Trophoblast cell (in vitro differentiated cells and primary cell): ENCODE results near the gene NR4A2.

Experiments used
- DNase-seq, 2 donors: peaks; one replicate each; pipeline ENCODE4 v3.0.0-alpha.2; 2016
- H2AFZ ChIP-seq: 2 replicates; pipeline ENCODE4 v1.6.1; 2013; ENCODE audit warnings: low read length, moderate library complexity, mild to moderate bottlenecking; ENCODE audit not compliant: insufficient read depth, poor library complexity
- H2AK5ac ChIP-seq: 2 replicates; pipeline ENCODE4 v1.6.1; 2013; ENCODE audit warnings: mild to moderate bottlenecking, low read length
- H2BK120ac ChIP-seq: 2 replicates; pipeline ENCODE4 v1.6.1; 2013; ENCODE audit warnings: low read length, mild to moderate bottlenecking, moderate library complexity; ENCODE audit not compliant: insufficient read depth, poor library complexity
- H2BK12ac ChIP-seq: 2 replicates; pipeline ENCODE4 v1.6.1; 2013; ENCODE audit warnings: mild to moderate bottlenecking, low read length, moderate library complexity
- H2BK5ac ChIP-seq: 2 replicates; pipeline ENCODE4 v1.6.1; 2013; ENCODE audit warnings: low read length, low read depth, moderate library complexity, mild to moderate bottlenecking; ENCODE audit not compliant: poor library complexity
- H3K14ac ChIP-seq: 2 replicates; pipeline ENCODE4 v1.6.1; 2013; ENCODE audit warnings: mild to moderate bottlenecking, low read length
- H3K18ac ChIP-seq: 2 replicates; pipeline ENCODE4 v1.6.1; 2013; ENCODE audit warnings: mild to moderate bottlenecking, low read length
- H3K23ac ChIP-seq: 2 replicates; pipeline ENCODE4 v1.6.1; 2013; ENCODE audit warnings: low read length
- H3K27ac ChIP-seq: 2 replicates; pipeline ENCODE4 v1.5.1; 2013; ENCODE audit warnings: low read depth, mild to moderate bottlenecking, inconsistent platforms, low read length, moderate library complexity
- H3K27me3 ChIP-seq: 2 replicates; pipeline ENCODE4 v1.6.1; 2013; ENCODE audit warnings: inconsistent platforms, mild to moderate bottlenecking, low read length, moderate library complexity; ENCODE audit not compliant: insufficient read depth
- H3K36me3 ChIP-seq, 2 experiments: 1 replicate in 1 of 2; 2 replicates in 1 of 2; pipeline ENCODE4 v1.6.1; 2013; ENCODE audit warnings: low read length in 2 of 2, mild to moderate bottlenecking in 2 of 2, moderate library complexity in 1 of 2; ENCODE audit not compliant: insufficient read depth in 2 of 2, control insufficient read depth in 1 of 2
- H3K4ac ChIP-seq: 2 replicates; pipeline ENCODE4 v1.6.1; 2013; ENCODE audit warnings: low read depth, mild to moderate bottlenecking, low read length, moderate library complexity
- H3K4me1 ChIP-seq, 2 experiments: 1 replicate in 1 of 2; 2 replicates in 1 of 2; pipeline ENCODE4 v1.6.1; 2013; ENCODE audit warnings: low read length in 2 of 2, mild to moderate bottlenecking in 2 of 2, moderate library complexity in 1 of 2; ENCODE audit not compliant: insufficient read depth in 2 of 2, control insufficient read depth in 1 of 2
- H3K4me2 ChIP-seq: 2 replicates; pipeline ENCODE4 v1.6.1; 2013; ENCODE audit warnings: inconsistent platforms, mild to moderate bottlenecking, low read length, moderate library complexity
- H3K4me3 ChIP-seq: 2 replicates; pipeline ENCODE4 v1.5.1; 2013; ENCODE audit warnings: mild to moderate bottlenecking, low read depth, low read length, inconsistent platforms
- H3K79me1 ChIP-seq: one replicate; pipeline ENCODE4 v1.6.1; 2013; ENCODE audit warnings: low read length
- H3K79me2 ChIP-seq: 2 replicates; pipeline ENCODE4 v1.6.1; 2013; ENCODE audit warnings: low read length, mild to moderate bottlenecking; ENCODE audit not compliant: control insufficient read depth, insufficient read depth, poor library complexity
- H3K9ac ChIP-seq: 2 replicates; pipeline ENCODE4 v1.6.1; 2013; ENCODE audit warnings: mild to moderate bottlenecking, low read length
- H3K9me3 ChIP-seq: 2 replicates; pipeline ENCODE4 v1.6.1; 2013; ENCODE audit warnings: low read depth, mild to moderate bottlenecking, control low read depth, inconsistent platforms, low read length; ENCODE audit not compliant: insufficient read depth
- H4K12ac ChIP-seq: 2 replicates; pipeline ENCODE4 v1.6.1; 2013; ENCODE audit warnings: low read depth, mild to moderate bottlenecking, low read length, moderate library complexity
- H4K8ac ChIP-seq: 2 replicates; pipeline ENCODE4 v1.6.1; 2013; ENCODE audit warnings: low read depth, mild to moderate bottlenecking, low read length, moderate library complexity
- H4K91ac ChIP-seq: one replicate; pipeline ENCODE4 v1.6.1; 2013; ENCODE audit warnings: low read depth, mild to moderate bottlenecking, low read length, moderate library complexity
- WGBS: extraction: QIAGEN DNeasy Blood & Tissue Kit; methylation state at CpG from one replicate; pipeline ENCODE4 v1.1.7; 2013; ENCODE audit warnings: missing lambda C conversion rate; ENCODE audit not compliant: insufficient read length, insufficient coverage; ENCODE audit errors: extremely low coverage; 5-methylcytosine and 5-hydroxymethylcytosine counted together

NR4A2 gene

GRCh38 chr2:156325688-156326525 is 6.6 kb downstream of the NR4A2 start:
- Histone ChIP-seq H2BK5ac (no peak overlapping the region), H4K91ac (no peak overlapping the region), H3K14ac (no peak overlapping the region), H3K9ac (no peak overlapping the region), H2AFZ (no peak overlapping the region), H3K4me1 (peaks cover 3 to 16% of the 10 kb centered on the region in 2 experiments), H3K4ac (no peak overlapping the region), H3K27ac (no peak overlapping the region), H2AK5ac (no peak overlapping the region), H3K4me3 (no peak overlapping the region), H4K8ac (no peak overlapping the region), H3K9me3 (peaks cover 15% of the 10 kb centered on the region), H3K27me3 (peaks cover 89% of the 10 kb centered on the region), H3K18ac (no peak overlapping the region), H3K79me2 (no peaks in the 10 kb centered on the region), H3K4me2 (no peak overlapping the region), H3K23ac (peak overlapping the region; percentile 27), H3K79me1 (no peaks in the 10 kb centered on the region), H2BK12ac (no peak overlapping the region), H2BK120ac (no peak overlapping the region), H4K12ac (no peak overlapping the region), H3K36me3 (no peaks in the 10 kb centered on the region)
- no CpG with 5 or more reads among the region's 12 CpGs for WGBS
- DNase-seq = no peak

GRCh38 chr2:156323754-156324153 is 8.8 kb downstream of the NR4A2 start:
- no peak overlapping the region for H2BK12ac ChIP-seq
- H3K14ac ChIP-seq = no peak overlapping the region
- no peak overlapping the region for H3K18ac ChIP-seq
- no peak overlapping the region for H3K27ac ChIP-seq
- H3K4me3 ChIP-seq = no peak overlapping the region
- H2AFZ ChIP-seq = no peak overlapping the region
- H4K12ac ChIP-seq = no peak overlapping the region
- H4K91ac ChIP-seq = no peak overlapping the region
- H3K4me1 ChIP-seq = peaks cover 10 to 18% of the 10 kb centered on the region in 2 experiments
- no peak overlapping the region for H2BK5ac ChIP-seq
- no peaks in the 10 kb centered on the region for H3K79me2 ChIP-seq
- H3K9me3 ChIP-seq = peaks cover 5% of the 10 kb centered on the region
- H2BK120ac ChIP-seq = no peak overlapping the region
- H4K8ac ChIP-seq = no peak overlapping the region
- H3K9ac ChIP-seq = no peak overlapping the region
- H3K36me3 ChIP-seq = no peaks in the 10 kb centered on the region
- H3K4ac ChIP-seq = no peak overlapping the region
- DNase-seq = no peak
- H3K79me1 ChIP-seq = no peaks in the 10 kb centered on the region
- no peak overlapping the region for H3K4me2 ChIP-seq
- no peak overlapping the region for H2AK5ac ChIP-seq
- peaks cover 74% of the 10 kb centered on the region for H3K27me3 ChIP-seq
- WGBS = no CpG with 5 or more reads among the region's 2 CpGs
- H3K23ac ChIP-seq = no peak overlapping the region

GRCh38 chr2:156322686-156323231 is 9.8 kb downstream of the NR4A2 start:
- no peaks in the 10 kb centered on the region for H3K79me1 ChIP-seq
- no peak overlapping the region for H2BK120ac ChIP-seq
- H2AFZ ChIP-seq = no peak overlapping the region
- H3K4ac ChIP-seq = no peak overlapping the region
- H4K8ac ChIP-seq = no peak overlapping the region
- H2BK12ac ChIP-seq = no peak overlapping the region
- H3K4me2 ChIP-seq = peak overlapping the region; percentile 71
- no peak overlapping the region for H3K23ac ChIP-seq
- peak overlapping the region; percentile 56 for H3K4me3 ChIP-seq
- H2AK5ac ChIP-seq = no peak overlapping the region
- no peak overlapping the region for H3K14ac ChIP-seq
- H4K91ac ChIP-seq = no peak overlapping the region
- H3K27ac ChIP-seq = no peak overlapping the region
- peaks cover 64% of the 10 kb centered on the region for H3K27me3 ChIP-seq
- no peak overlapping the region for H2BK5ac ChIP-seq
- H3K4me1 ChIP-seq = peaks cover 10 to 18% of the 10 kb centered on the region in 2 experiments
- H3K9ac ChIP-seq = no peak overlapping the region
- DNase-seq = no peak
- H3K79me2 ChIP-seq = no peaks in the 10 kb centered on the region
- no CpG with 5 or more reads among the region's 26 CpGs for WGBS
- H4K12ac ChIP-seq = no peak overlapping the region
- peaks cover 3% of the 10 kb centered on the region for H3K9me3 ChIP-seq
- no peak overlapping the region for H3K18ac ChIP-seq
- no peaks in the 10 kb centered on the region for H3K36me3 ChIP-seq

- Histone ChIP-seq H3K27me3 (peaks cover 58% of the 10 kb centered on the region), H3K18ac (no peak overlapping the region), H3K27ac (no peak overlapping the region), H2BK120ac (no peak overlapping the region), H4K12ac (no peak overlapping the region), H3K4me1 (peaks cover 10 to 18% of the 10 kb centered on the region in 2 experiments), H3K36me3 (no peaks in the 10 kb centered on the region), H3K4me2 (peak overlapping the region; percentile 71), H3K79me1 (no peaks in the 10 kb centered on the region), H3K4me3 (no peak overlapping the region), H3K9ac (no peak overlapping the region), H3K14ac (no peak overlapping the region), H4K8ac (no peak overlapping the region), H2BK12ac (no peak overlapping the region), H2AFZ (no peak overlapping the region), H4K91ac (no peak overlapping the region), H3K9me3 (no peaks in the 10 kb centered on the region), H2AK5ac (no peak overlapping the region), H2BK5ac (no peak overlapping the region), H3K23ac (peak overlapping the region; percentile 63), H3K4ac (no peak overlapping the region), H3K79me2 (no peaks in the 10 kb centered on the region)
- no CpG with 5 or more reads among the region's 21 CpGs for WGBS
- no peak for DNase-seq
These were observed 10.4 kb downstream of the NR4A2 start for GRCh38 chr2:156322051-156322685.
